Measurements from ENCODE around the gene RAPH1.

The RAPH1 gene

DNA sequence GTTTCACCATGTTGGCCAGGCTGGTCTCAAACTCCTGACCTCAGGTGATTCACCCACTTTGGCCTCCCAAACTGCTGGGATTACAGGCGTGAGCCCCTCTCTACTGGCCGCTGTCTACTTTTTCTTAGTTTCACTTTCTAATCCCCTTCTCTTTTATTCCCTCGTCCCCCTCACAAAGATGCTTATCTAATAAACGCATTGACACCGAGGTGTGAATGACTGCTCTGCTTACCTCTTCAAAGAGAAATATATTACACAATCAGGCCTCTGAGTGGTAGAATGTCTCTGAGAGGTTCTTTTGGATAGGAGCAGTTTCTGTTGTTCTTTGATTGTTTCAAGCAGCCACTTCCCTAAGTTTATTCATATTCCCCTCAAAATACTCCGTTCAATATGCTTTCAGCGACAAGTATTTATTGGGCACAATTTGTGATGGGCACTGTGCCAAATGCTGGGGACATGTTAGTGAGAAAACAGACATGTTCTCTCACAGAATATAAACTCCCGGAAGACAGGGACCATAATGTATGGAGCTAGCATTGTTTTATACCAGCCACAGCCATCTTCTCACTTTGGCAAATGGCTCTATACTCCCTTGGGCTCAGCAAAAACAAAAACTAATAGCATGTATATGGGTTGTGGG lies 34.7 kb upstream of the RAPH1 start:
- H3K27me3 ChIP-seq (replicated peaks; ENCODE audit: control insufficient read depth, insufficient read depth, low read length): no peaks in the 10 kb centered on the region; the same call in 1 of the 2 replicates
- TF ChIP-seq, protein P1, sequence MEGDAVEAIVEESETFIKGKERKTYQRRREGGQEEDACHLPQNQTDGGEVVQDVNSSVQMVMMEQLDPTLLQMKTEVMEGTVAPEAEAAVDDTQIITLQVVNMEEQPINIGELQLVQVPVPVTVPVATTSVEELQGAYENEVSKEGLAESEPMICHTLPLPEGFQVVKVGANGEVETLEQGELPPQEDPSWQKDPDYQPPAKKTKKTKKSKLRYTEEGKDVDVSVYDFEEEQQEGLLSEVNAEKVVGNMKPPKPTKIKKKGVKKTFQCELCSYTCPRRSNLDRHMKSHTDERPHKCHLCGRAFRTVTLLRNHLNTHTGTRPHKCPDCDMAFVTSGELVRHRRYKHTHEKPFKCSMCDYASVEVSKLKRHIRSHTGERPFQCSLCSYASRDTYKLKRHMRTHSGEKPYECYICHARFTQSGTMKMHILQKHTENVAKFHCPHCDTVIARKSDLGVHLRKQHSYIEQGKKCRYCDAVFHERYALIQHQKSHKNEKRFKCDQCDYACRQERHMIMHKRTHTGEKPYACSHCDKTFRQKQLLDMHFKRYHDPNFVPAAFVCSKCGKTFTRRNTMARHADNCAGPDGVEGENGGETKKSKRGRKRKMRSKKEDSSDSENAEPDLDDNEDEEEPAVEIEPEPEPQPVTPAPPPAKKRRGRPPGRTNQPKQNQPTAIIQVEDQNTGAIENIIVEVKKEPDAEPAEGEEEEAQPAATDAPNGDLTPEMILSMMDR (IDR thresholded peaks at IDR 0.05; ENCODE audit: insufficient read depth, low read length, poor library complexity, severe bottlenecking): no peak
- H3K36me3 ChIP-seq (ENCODE audit: control insufficient read depth, insufficient read depth, low read length): no peaks in the 10 kb centered on the region
- H3K4me3 ChIP-seq (replicated peaks; ENCODE audit: low read depth, low read length): no peak overlapping the region
- no peak for DNase-seq (ENCODE audit: extremely low read depth, insufficient read length)

DNA sequence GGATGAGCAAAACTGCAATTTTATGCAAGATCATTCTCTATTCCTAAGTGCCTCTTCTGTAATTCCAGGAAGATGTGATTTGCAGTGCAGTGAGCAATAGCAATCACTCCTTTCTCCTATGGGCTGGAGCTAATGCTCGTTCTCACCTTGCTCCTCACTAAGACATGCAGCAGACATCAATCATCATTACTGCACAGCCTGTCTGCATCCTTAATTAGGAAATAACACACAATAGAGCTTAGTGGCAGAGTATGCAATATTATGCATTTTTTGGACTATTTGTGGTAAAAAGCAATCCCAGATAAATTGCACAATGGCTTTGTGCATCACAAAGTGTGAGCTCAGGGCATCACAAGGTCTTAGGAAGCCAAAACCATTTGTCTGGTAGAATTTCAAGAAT lies 32.6 kb upstream of the RAPH1 start:
- DNase-seq (ENCODE audit: extremely low read depth, insufficient read length): no peak
- TF ChIP-seq, protein P1 (IDR thresholded peaks at IDR 0.05; ENCODE audit: insufficient read depth, low read length, poor library complexity, severe bottlenecking): no peak
- Histone ChIP-seq H3K36me3 (ENCODE audit: control insufficient read depth, insufficient read depth, low read length) (no peaks in the 10 kb centered on the region), H3K27me3 (replicated peaks; ENCODE audit: control insufficient read depth, insufficient read depth, low read length) (no peaks in the 10 kb centered on the region), H3K4me3 (replicated peaks; ENCODE audit: low read depth, low read length) (no peak overlapping the region)

DNA sequence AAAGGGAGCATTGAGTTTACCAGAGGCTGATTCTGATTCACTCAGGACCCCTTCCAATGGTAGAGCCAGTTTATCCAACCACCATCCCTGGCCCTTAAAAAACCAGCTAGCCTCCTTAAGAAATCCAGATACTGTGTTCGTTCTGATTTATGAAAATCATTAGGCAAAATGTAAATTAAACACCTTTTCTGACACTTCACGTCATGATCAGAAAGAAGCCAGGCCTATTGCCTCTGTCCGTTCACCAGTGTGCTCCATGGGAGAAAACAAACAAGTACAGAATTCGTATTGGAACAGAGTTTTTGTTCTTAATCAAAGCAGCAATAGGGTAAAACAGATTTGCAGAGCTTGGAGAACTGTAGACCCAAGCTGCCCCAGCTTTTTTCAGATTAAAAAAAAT lies 31.1 kb upstream of the RAPH1 start:
- no peaks in the 10 kb centered on the region for H3K27me3 ChIP-seq (replicated peaks; ENCODE audit: control insufficient read depth, insufficient read depth, low read length)
- TF ChIP-seq, protein P1 (IDR thresholded peaks at IDR 0.05; ENCODE audit: insufficient read depth, low read length, poor library complexity, severe bottlenecking): no peak
- no peak overlapping the region for H3K4me3 ChIP-seq (replicated peaks; ENCODE audit: low read depth, low read length)
- no peak for DNase-seq (ENCODE audit: extremely low read depth, insufficient read length)
- no peaks in the 10 kb centered on the region for H3K36me3 ChIP-seq (ENCODE audit: control insufficient read depth, insufficient read depth, low read length)

DNA sequence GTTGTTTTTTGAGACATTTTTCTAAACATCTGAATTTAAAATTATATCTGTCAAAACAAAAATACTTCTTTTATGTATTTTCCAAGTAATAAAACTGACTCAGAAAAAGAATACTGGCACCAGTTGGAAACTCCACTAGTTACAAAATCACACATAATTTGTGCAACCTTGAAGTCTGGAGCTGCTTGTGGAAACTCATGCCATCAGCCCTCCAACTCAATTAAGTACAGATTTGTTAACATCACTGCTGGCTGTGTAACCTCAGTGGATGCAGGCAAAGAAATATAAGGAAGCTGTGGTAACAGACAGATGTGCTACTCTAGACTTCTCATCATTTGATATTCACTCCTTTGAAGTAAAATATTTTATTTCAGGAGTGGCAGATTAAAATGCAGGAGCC lies 30.0 kb upstream of the RAPH1 start:
- H3K27me3 ChIP-seq (replicated peaks; ENCODE audit: control insufficient read depth, insufficient read depth, low read length): no peaks in the 10 kb centered on the region
- DNase-seq (ENCODE audit: extremely low read depth, insufficient read length): no peak
- TF ChIP-seq, protein P1 (IDR thresholded peaks at IDR 0.05; ENCODE audit: insufficient read depth, low read length, poor library complexity, severe bottlenecking): no peak
- no peaks in the 10 kb centered on the region for H3K36me3 ChIP-seq (ENCODE audit: control insufficient read depth, insufficient read depth, low read length)
- H3K4me3 ChIP-seq (replicated peaks; ENCODE audit: low read depth, low read length): no peak overlapping the region

DNA sequence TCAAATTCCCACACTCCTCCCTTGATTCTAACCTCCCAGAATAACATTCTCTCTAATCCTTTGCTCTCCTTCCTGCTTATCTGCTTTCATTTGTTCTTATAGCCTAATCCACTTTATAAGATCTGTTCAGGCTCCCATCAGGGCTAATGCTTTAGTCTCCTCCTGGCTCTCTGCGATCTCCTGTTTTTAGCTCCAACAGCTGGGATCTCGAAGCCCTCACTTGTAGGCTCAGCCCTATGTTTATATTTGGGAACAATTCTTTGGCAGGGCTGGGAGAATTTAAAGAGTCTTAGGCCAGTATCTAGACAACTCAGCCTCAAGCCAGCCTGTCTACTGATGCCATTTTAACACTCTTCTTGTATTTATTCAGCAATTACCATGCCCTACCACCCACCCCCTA lies 27.2 kb upstream of the RAPH1 start:
- TF ChIP-seq, protein P1 (IDR thresholded peaks at IDR 0.05; ENCODE audit: insufficient read depth, low read length, poor library complexity, severe bottlenecking): no peak
- Histone ChIP-seq H3K36me3 (ENCODE audit: control insufficient read depth, insufficient read depth, low read length) (no peaks in the 10 kb centered on the region), H3K27me3 (replicated peaks; ENCODE audit: control insufficient read depth, insufficient read depth, low read length) (no peaks in the 10 kb centered on the region; the same call in none of the 2 replicates), H3K4me3 (replicated peaks; ENCODE audit: low read depth, low read length) (no peak overlapping the region)
- no peak for DNase-seq (ENCODE audit: extremely low read depth, insufficient read length)

DNA sequence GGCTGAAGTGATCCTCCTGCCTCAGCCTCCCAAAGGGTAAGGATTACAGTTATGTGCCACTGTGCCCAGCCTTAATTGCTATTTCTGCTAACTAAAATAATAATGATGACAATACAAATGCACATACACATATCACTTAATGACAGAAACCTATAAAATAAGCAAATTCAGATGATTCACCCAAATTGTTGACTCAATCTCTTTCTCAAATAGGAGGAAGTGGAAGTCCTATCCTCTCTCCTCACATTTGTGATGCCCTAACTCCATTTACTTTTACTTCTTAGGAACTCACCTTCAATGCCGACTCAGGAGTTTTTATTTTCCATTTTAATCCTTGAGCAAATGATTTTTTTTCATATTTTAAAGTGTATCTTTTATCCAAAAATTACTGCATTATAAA lies 24.5 kb upstream of the RAPH1 start:
- no peak for DNase-seq (ENCODE audit: extremely low read depth, insufficient read length)
- H3K4me3 ChIP-seq (replicated peaks; ENCODE audit: low read depth, low read length): no peak overlapping the region
- TF ChIP-seq, protein P1 (IDR thresholded peaks at IDR 0.05; ENCODE audit: insufficient read depth, low read length, poor library complexity, severe bottlenecking): no peak
- H3K36me3 ChIP-seq (ENCODE audit: control insufficient read depth, insufficient read depth, low read length): no peaks in the 10 kb centered on the region
- H3K27me3 ChIP-seq (replicated peaks; ENCODE audit: control insufficient read depth, insufficient read depth, low read length): no peaks in the 10 kb centered on the region; the same call in none of the 2 replicates
